GM19452 (cell line): ENCODE results near the gene KMT2B.
"Not testable (repeated sequence)": the region's sequence is repeated elsewhere in the genome, so short reads cannot be mapped to it uniquely, and the experiment has no call there.

ENCODE experiments used
- ATAC-seq: cut with Tn5 transposase; IDR thresholded peaks from one replicate; pipeline ENCODE4 v1.9.1; 2021; ENCODE audit not compliant: unreplicated experiment

The KMT2B gene

GRCh38 chr19:35717665-35718344 lies at the start of gene KMT2B:
KMT2B (plus strand) TSS chr19:35718003; CDS start chr19:35718019, 16 bp downstream.
- ATAC-seq = peak; percentile 0

GRCh38 chr19:35669566-35669965 lies 48.2 kb upstream of the KMT2B start:
- no peak for ATAC-seq

GRCh38 chr19:35669974-35670373 lies 47.8 kb upstream of the KMT2B start:
- ATAC-seq = no peak

- no peak for ATAC-seq
Measured at GRCh38 chr19:35670686-35671085, 47.1 kb upstream of the KMT2B start.

GRCh38 chr19:35671818-35672217 lies 46.0 kb upstream of the KMT2B start:
- ATAC-seq = no peak

GRCh38 chr19:35673121-35673804 lies 44.5 kb upstream of the KMT2B start:
- no peak for ATAC-seq

- ATAC-seq = no peak
Measured at GRCh38 chr19:35675589-35676140, 42.1 kb upstream of the KMT2B start.

GRCh38 chr19:35689836-35690235 lies 28.0 kb upstream of the KMT2B start:
- ATAC-seq = no peak

GRCh38 chr19:35691106-35691505 lies 26.7 kb upstream of the KMT2B start:
- not testable (repeated sequence) for ATAC-seq

GRCh38 chr19:35692010-35692409 lies 25.8 kb upstream of the KMT2B start:
- ATAC-seq = no peak

- ATAC-seq = no peak
Measured at GRCh38 chr19:35693422-35693821, 24.4 kb upstream of the KMT2B start.

- peak; percentile 86 for ATAC-seq
Measured at GRCh38 chr19:35693835-35694599, 23.8 kb upstream of the KMT2B start.

- no peak for ATAC-seq
Measured at GRCh38 chr19:35695895-35696422, 21.8 kb upstream of the KMT2B start.

GRCh38 chr19:35696835-35697234 lies 21.0 kb upstream of the KMT2B start:
- no peak for ATAC-seq

- ATAC-seq = peak; percentile 96
Measured at GRCh38 chr19:35702223-35703012, 15.4 kb upstream of the KMT2B start.

- ATAC-seq = no peak
Measured at GRCh38 chr19:35703343-35703742, 14.5 kb upstream of the KMT2B start.

- no peak for ATAC-seq
Measured at GRCh38 chr19:35704218-35704617, 13.6 kb upstream of the KMT2B start, which contains the start of gene ZBTB32. ZBTB32 (plus strand) TSS chr19:35704558; CDS start chr19:35714627, 10,069 bp downstream.

- ATAC-seq = no peak
Measured at GRCh38 chr19:35708391-35708790, 9.4 kb upstream of the KMT2B start.

- no peak for ATAC-seq
Measured at GRCh38 chr19:35710784-35711723, 6.7 kb upstream of the KMT2B start.
